Thoracic aorta (tissue), 2 donors: Measurements from ENCODE around the gene ELK3. TPM values are rescaled to one million over a fixed set of nuclear protein-coding genes. Genes with fewer than 3 reads are reported as not detected.
A peak's percentile ranks its signal among the peaks of the same experiment; 100 is the strongest.

Experiments
- ATAC-seq: fragments of 150-250 bp; one replicate; pipeline ENCODE4 v1.8.0; 2017; ENCODE audit warnings: low read depth; ENCODE audit not compliant: insufficient number of reproducible peaks, low FRiP score
- DNase-seq: peaks from one replicate; pipeline ENCODE4 v3.0.0-alpha.2; 2020; ENCODE audit warnings: low spot score
- H3K27ac ChIP-seq, 2 donors: fragments of 200-600 bp; sonication (generic); 1 replicate in 1 of 2; 2 replicates in 1 of 2; pipeline ENCODE4 v1.5.1; 2016; ENCODE audit warnings: mild to moderate bottlenecking in 2 of 2, moderate library complexity in 2 of 2
- H3K27me3 ChIP-seq: fragments of 200-600 bp; sonication (generic); replicated peaks from 2 replicates; pipeline ENCODE4 v1.6.0; 2016; ENCODE audit warnings: mild to moderate bottlenecking; ENCODE audit not compliant: insufficient read depth
- H3K36me3 ChIP-seq: fragments of 200-600 bp; sonication (generic); one replicate; pipeline ENCODE4 v1.5.1; 2016
- H3K4me1 ChIP-seq, 2 donors: fragments of 200-600 bp; sonication (generic); 1 replicate in 1 of 2; 2 replicates in 1 of 2; pipeline versions ENCODE4 v1.5.1 to v1.6.0; 2016; ENCODE audit warnings: low read depth in 2 of 2, mild to moderate bottlenecking in 1 of 2; ENCODE audit not compliant: control insufficient read depth in 1 of 2
- H3K4me3 ChIP-seq: fragments of 200-600 bp; sonication (generic); 2 replicates; pipeline ENCODE4 v1.5.1; 2016; ENCODE audit warnings: mild to moderate bottlenecking
- H3K9me3 ChIP-seq: fragments of 200-600 bp; sonication (generic); 2 replicates; pipeline ENCODE4 v1.5.1; 2016
- total RNA-seq, 2 donors: library from RNA; depleted of rRNA; stranded (reverse); fragments of >200 nt; gene quantifications; one replicate each; pipeline versions ENCODE4 v1.1.0 to v1.2.3, GENCODE V29; 2016
- TF ChIP-seq, protein P1 (sequence below): fragments of 200-600 bp; sonication (generic); IDR thresholded peaks from one replicate; pipeline ENCODE4 v1.5.1; 2019; ENCODE audit warnings: antibody characterized with exemption

ELK3 gene
- total RNA-seq, 2 donors from 2014 or later = 19.9 to 40.6 TPM

DNA sequence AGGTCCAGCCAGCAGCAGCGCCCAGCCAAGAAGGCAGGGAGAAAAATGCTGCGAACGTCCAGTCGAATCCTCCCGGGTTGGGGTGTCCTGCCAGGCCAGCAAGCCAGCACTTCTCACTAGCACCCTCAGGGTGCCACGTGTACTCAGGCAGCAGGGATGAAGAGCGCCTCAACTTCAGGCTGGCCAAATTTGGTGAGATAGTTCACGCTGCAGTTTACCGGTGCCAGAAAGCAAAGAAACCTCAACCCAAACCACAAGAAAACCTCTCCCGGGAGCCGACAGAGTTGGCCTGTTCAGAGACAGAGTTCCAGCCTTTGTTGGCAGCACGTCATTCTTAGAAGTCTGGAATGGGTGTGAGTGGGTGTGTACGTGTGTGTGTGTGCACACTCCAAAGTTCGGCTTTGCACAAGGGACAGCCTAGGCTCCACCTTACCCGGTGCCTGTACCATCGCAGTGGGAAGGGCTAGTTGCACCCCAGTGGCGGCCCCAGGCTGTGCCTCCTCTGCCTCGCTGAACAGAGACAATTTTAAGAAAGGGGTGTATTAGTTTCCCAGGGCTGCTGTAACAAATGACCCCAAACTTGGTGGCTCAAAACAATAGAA is 42.1 kb downstream of the ELK3 start:
- no peaks in the 10 kb centered on the region for H3K9me3 ChIP-seq
- H3K4me1 ChIP-seq = peaks cover 37 to 55% of the 10 kb centered on the region in 2 donors
- no peaks in the 10 kb centered on the region for H3K36me3 ChIP-seq
- H3K27me3 ChIP-seq = no peaks in the 10 kb centered on the region
- no peak for ATAC-seq
- peak overlapping the region; percentile 26 to 34 for H3K27ac ChIP-seq
- no peak for DNase-seq
- TF ChIP-seq, protein P1, sequence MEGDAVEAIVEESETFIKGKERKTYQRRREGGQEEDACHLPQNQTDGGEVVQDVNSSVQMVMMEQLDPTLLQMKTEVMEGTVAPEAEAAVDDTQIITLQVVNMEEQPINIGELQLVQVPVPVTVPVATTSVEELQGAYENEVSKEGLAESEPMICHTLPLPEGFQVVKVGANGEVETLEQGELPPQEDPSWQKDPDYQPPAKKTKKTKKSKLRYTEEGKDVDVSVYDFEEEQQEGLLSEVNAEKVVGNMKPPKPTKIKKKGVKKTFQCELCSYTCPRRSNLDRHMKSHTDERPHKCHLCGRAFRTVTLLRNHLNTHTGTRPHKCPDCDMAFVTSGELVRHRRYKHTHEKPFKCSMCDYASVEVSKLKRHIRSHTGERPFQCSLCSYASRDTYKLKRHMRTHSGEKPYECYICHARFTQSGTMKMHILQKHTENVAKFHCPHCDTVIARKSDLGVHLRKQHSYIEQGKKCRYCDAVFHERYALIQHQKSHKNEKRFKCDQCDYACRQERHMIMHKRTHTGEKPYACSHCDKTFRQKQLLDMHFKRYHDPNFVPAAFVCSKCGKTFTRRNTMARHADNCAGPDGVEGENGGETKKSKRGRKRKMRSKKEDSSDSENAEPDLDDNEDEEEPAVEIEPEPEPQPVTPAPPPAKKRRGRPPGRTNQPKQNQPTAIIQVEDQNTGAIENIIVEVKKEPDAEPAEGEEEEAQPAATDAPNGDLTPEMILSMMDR = no peak
- peak overlapping the region; percentile 30 for H3K4me3 ChIP-seq

DNA sequence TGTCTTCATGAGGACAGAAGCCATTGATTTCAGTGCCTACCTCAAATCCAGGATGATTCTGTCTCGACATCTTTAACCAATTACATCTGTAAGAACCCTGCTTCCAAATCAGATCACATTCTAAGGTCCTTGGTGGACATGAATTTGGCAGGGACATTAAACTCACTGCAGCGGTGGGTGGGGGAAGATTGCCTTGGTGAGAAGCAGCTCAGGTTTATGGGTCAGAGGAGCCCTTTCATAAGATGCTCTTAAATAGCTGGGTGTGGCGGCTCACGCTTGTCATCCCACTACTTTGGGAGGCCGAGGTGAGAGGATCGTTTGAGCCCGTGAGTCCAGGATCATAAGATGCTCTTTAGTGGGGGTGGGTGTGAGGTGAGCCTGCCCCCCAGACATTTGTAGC is 42.9 kb downstream of the ELK3 start:
- Histone ChIP-seq H3K4me3 (no peak overlapping the region), H3K9me3 (no peaks in the 10 kb centered on the region), H3K36me3 (no peaks in the 10 kb centered on the region), H3K27me3 (no peaks in the 10 kb centered on the region), H3K4me1 (peaks cover 37 to 55% of the 10 kb centered on the region in 2 donors), H3K27ac (peak overlapping the region; percentile 52 to 58)
- ATAC-seq (no peak), DNase-seq (no peak)
- TF ChIP-seq, protein P1 = no peak

GRCh38 chr12:96237465-96238077 is 43.4 kb downstream of the ELK3 start:
- Histone ChIP-seq H3K4me1 (peaks cover 37 to 55% of the 10 kb centered on the region in 2 donors), H3K9me3 (no peaks in the 10 kb centered on the region), H3K36me3 (no peaks in the 10 kb centered on the region), H3K4me3 (peak overlapping the region; percentile 36), H3K27ac (peak overlapping the region; percentile 52 to 58), H3K27me3 (no peaks in the 10 kb centered on the region)
- TF ChIP-seq, protein P1 = no peak
- ATAC-seq = peak; percentile 67
- peak; percentile 39 for DNase-seq

GRCh38 chr12:96238336-96239047 is 44.3 kb downstream of the ELK3 start:
- Histone ChIP-seq H3K27ac (peak overlapping the region in 1 of 2 donors; percentile 58), H3K36me3 (no peaks in the 10 kb centered on the region), H3K27me3 (no peaks in the 10 kb centered on the region), H3K9me3 (no peaks in the 10 kb centered on the region), H3K4me3 (no peak overlapping the region), H3K4me1 (peaks cover 34 to 51% of the 10 kb centered on the region in 2 donors)
- TF ChIP-seq, protein P1 = no peak
- DNase-seq (no peak), ATAC-seq (no peak)
